ENCODE data around the gene CD3E. TPM values are rescaled to one million over a fixed set of nuclear protein-coding genes. Genes with fewer than 3 reads are reported as not detected.
"Not testable (repeated sequence)": the region's sequence is repeated elsewhere in the genome, so short reads cannot be mapped to it uniquely, and the experiment has no call there.

Gene CD3E
- total RNA-seq, 2 donors from 2014 or later, result 511 to 544 TPM

DNA sequence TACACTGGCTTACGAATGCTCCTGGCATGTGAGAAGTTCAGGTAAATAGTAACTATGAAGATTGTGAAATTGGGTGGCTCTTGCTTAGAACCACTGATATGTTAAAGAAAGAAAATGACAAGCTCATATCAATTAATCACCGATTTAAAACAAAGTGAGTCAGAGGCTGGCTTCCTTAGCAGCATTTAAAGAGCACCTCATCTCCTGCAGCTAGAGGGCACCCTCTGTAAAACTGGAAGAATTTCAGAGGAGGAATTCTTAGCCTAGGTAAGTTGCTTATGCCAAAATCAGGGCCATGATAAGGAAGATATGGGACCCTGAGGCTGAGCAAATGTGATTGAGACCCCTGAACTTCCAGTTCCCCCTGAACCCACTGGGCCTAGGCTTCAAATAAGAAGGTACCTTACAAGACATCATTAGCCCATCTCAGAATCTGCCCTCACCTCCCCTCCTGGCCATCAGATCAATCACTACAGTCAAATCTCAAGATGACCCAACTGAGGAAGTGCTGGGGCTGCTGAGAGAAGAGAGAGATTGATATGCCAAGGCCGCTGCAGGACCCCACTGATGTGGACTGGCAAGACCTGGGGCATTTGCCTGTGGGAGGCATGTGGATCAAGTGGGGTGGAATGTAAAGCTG lies 8.6 kb upstream of the CD3E start:
- peak overlapping the region; percentile 75 for H3K27ac Mint-ChIP-seq

GRCh38 chr11:118301600-118302195 lies 2.8 kb upstream of the CD3E start:
- Mint-ChIP-seq H3K27me3 (no peaks in the 10 kb centered on the region), H3K4me1 (peaks cover 28% of the 10 kb centered on the region), H3K27ac (peak overlapping the region; percentile 100), H3K4me3 (no peak overlapping the region), H3K36me3 (ENCODE audit: low read depth) (peaks cover 7% of the 10 kb centered on the region)
- ATAC-seq (no peak), DNase-seq (no peak)
- H3K9me3 ChIP-seq (ENCODE audit: control insufficient read depth, low read length, poor library complexity, severe bottlenecking), result no peaks in the 10 kb centered on the region

More for the DNA sequence above, 8.6 kb upstream of the CD3E start:
- Mint-ChIP-seq H3K36me3 (ENCODE audit: low read depth) (no peaks in the 10 kb centered on the region), H3K4me1 (peaks cover 18% of the 10 kb centered on the region), H3K4me3 (no peak overlapping the region), H3K27me3 (no peaks in the 10 kb centered on the region)
- ATAC-seq (peak; percentile 85), DNase-seq (no peak)
- no peaks in the 10 kb centered on the region for H3K9me3 ChIP-seq (ENCODE audit: control insufficient read depth, low read length, poor library complexity, severe bottlenecking)

- peak overlapping the region; percentile 100 for H3K27ac Mint-ChIP-seq
- H3K27me3 Mint-ChIP-seq, result no peaks in the 10 kb centered on the region
- peaks cover 47% of the 10 kb centered on the region for H3K4me1 Mint-ChIP-seq
- ATAC-seq (peak; percentile 27), DNase-seq (no peak)
- H3K9me3 ChIP-seq (ENCODE audit: control insufficient read depth, low read length, poor library complexity, severe bottlenecking), result no peaks in the 10 kb centered on the region
- peaks cover 14% of the 10 kb centered on the region for H3K36me3 Mint-ChIP-seq (ENCODE audit: low read depth)
- peak overlapping the region; percentile 100 for H3K4me3 Mint-ChIP-seq
These were observed 333 bp upstream of the CD3E start for GRCh38 chr11:118304227-118304567.

DNA sequence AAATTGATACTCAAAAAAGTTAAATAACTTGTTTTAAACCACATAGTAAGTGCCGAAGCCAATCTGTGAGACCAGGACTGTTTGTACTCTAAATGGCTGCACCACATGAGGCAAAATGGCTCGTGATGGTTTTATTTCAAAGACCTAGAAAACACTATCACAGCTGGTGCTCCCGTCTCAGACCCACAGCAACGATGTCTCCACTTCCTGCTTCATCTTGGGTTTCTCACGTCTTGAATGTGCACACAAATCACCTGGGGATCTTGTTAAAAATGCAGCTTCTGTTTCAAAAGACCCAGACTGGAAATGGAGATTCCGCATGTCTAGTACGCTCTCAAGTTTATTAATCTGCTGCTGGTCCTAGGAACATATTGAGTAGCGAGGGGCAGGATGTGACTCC lies 1.2 kb downstream of the CD3E start:
- peak; percentile 57 for ATAC-seq
- H3K4me3 Mint-ChIP-seq, result peak overlapping the region; percentile 100
- H3K27me3 Mint-ChIP-seq, result no peaks in the 10 kb centered on the region
- DNase-seq, result peak in 1 of 3 donors; percentile 20
- peaks cover 56% of the 10 kb centered on the region for H3K4me1 Mint-ChIP-seq
- peak overlapping the region; percentile 100 for H3K27ac Mint-ChIP-seq
- peaks cover 14% of the 10 kb centered on the region for H3K36me3 Mint-ChIP-seq (ENCODE audit: low read depth)
- H3K9me3 ChIP-seq (ENCODE audit: control insufficient read depth, low read length, poor library complexity, severe bottlenecking), result no peaks in the 10 kb centered on the region

- DNase-seq, result peak in 1 of 3 donors; percentile 25
These were observed 2.0 kb downstream of the CD3E start for GRCh38 chr11:118306556-118306955.

GRCh38 chr11:118308995-118309528 lies 4.5 kb downstream of the CD3E start:
- not testable (repeated sequence) for DNase-seq

More at GRCh38 chr11:118306556-118306955, 2.0 kb downstream of the CD3E start:
- H3K4me1 Mint-ChIP-seq, result peaks cover 59% of the 10 kb centered on the region
- no peaks in the 10 kb centered on the region for H3K9me3 ChIP-seq (ENCODE audit: control insufficient read depth, low read length, poor library complexity, severe bottlenecking)
- peak overlapping the region; percentile 100 for H3K27ac Mint-ChIP-seq
- H3K27me3 Mint-ChIP-seq, result no peaks in the 10 kb centered on the region
- no peak for ATAC-seq
- H3K4me3 Mint-ChIP-seq, result peak overlapping the region; percentile 100
- H3K36me3 Mint-ChIP-seq (ENCODE audit: low read depth), result peaks cover 14% of the 10 kb centered on the region

GRCh38 chr11:118310271-118310670 lies 5.7 kb downstream of the CD3E start:
- H3K9me3 ChIP-seq (ENCODE audit: control insufficient read depth, low read length, poor library complexity, severe bottlenecking), result no peaks in the 10 kb centered on the region
- Mint-ChIP-seq H3K27me3 (no peaks in the 10 kb centered on the region), H3K36me3 (ENCODE audit: low read depth) (peaks cover 17% of the 10 kb centered on the region), H3K4me1 (peaks cover 62% of the 10 kb centered on the region), H3K4me3 (peak overlapping the region; percentile 71), H3K27ac (peak overlapping the region; percentile 88)
- DNase-seq, result no peak
- no peak for ATAC-seq

More at GRCh38 chr11:118308995-118309528, 4.5 kb downstream of the CD3E start:
- Mint-ChIP-seq H3K27ac (peak overlapping the region; percentile 100), H3K4me3 (peak overlapping the region; percentile 64), H3K36me3 (ENCODE audit: low read depth) (peaks cover 21% of the 10 kb centered on the region), H3K4me1 (peaks cover 63% of the 10 kb centered on the region)
- H3K27me3 Mint-ChIP-seq; ATAC-seq; H3K9me3 ChIP-seq (ENCODE audit: control insufficient read depth, low read length, poor library complexity, severe bottlenecking): not testable (repeated sequence)

DNA sequence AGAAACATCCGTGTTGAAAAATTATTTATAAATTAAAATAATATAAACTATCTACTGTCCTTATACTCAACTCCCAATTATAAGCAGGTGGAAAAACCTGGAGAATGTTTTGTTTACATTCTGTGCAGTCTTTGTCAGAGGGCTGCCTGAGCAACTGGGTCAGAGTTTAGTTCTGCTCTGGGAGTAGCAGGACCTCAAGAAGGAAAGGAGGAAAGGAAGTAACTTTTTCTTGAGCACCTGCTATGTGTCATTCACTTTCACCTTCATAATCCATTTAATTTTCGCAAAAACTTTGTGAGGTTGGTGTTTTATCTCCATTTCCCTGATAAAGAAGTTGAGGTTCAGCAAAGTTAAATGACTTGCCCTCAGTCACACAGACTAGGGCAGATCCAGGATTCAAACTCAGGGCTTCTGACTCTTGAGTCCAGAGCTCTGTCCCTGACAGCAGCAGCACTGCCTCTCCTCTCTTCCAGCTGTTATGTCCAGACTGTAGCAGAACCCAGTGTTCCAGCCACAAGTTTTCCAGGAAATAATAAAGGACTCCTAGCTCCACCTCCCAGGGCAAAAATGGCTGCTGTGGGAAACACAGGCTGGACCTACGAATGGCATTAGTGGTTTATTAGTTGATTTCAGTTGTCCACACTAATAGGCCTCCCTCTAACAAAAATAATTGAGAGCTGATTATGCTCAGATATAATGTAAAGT lies 6.4 kb downstream of the CD3E start:
- Mint-ChIP-seq H3K27me3 (no peaks in the 10 kb centered on the region), H3K27ac (peak overlapping the region; percentile 88), H3K4me3 (peak overlapping the region; percentile 39), H3K4me1 (peaks cover 65% of the 10 kb centered on the region), H3K36me3 (ENCODE audit: low read depth) (peaks cover 20% of the 10 kb centered on the region)
- no peak for DNase-seq
- H3K9me3 ChIP-seq (ENCODE audit: control insufficient read depth, low read length, poor library complexity, severe bottlenecking), result no peaks in the 10 kb centered on the region
- no peak for ATAC-seq

- no peak overlapping the region for H3K4me3 Mint-ChIP-seq
These were observed 7.0 kb downstream of the CD3E start for GRCh38 chr11:118311518-118311917.

GRCh38 chr11:118312328-118312727 lies 7.8 kb downstream of the CD3E start:
- ATAC-seq, result no peak
- peaks cover 21% of the 10 kb centered on the region for H3K36me3 Mint-ChIP-seq (ENCODE audit: low read depth)
- peak overlapping the region; percentile 88 for H3K27ac Mint-ChIP-seq
- no peak overlapping the region for H3K4me3 Mint-ChIP-seq
- no peak for DNase-seq
- H3K27me3 Mint-ChIP-seq, result no peaks in the 10 kb centered on the region
- H3K9me3 ChIP-seq (ENCODE audit: control insufficient read depth, low read length, poor library complexity, severe bottlenecking), result no peaks in the 10 kb centered on the region
- peaks cover 68% of the 10 kb centered on the region for H3K4me1 Mint-ChIP-seq

More at GRCh38 chr11:118311518-118311917, 7.0 kb downstream of the CD3E start:
- Mint-ChIP-seq H3K4me1 (peaks cover 68% of the 10 kb centered on the region), H3K36me3 (ENCODE audit: low read depth) (peaks cover 19% of the 10 kb centered on the region), H3K27me3 (no peaks in the 10 kb centered on the region), H3K27ac (peak overlapping the region; percentile 88)
- DNase-seq (no peak), ATAC-seq (no peak)
- no peaks in the 10 kb centered on the region for H3K9me3 ChIP-seq (ENCODE audit: control insufficient read depth, low read length, poor library complexity, severe bottlenecking)

DNA sequence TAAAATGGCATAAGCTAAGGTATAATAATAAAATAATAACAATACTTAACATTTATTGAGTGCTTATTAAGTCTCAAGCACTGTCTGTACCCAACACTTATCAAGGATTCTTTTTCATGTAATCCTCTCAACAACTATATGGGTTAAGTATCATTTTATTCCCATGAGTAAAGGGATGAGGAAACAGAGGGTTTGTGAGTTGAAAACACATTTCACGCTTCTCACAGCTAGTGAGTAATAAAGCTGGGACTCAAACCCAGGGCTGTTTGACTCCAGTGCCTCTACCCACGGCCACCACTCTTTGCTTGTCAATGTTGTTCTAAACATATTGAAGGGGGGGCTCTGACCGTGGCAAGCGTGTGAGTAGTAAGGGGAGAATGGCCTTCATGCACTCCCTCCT lies 8.7 kb downstream of the CD3E start:
- no peak overlapping the region for H3K4me3 Mint-ChIP-seq
- H3K27ac Mint-ChIP-seq, result peak overlapping the region; percentile 88
- H3K27me3 Mint-ChIP-seq, result no peaks in the 10 kb centered on the region
- peaks cover 21% of the 10 kb centered on the region for H3K36me3 Mint-ChIP-seq (ENCODE audit: low read depth)
- peaks cover 68% of the 10 kb centered on the region for H3K4me1 Mint-ChIP-seq
- no peak for ATAC-seq
- DNase-seq, result no peak
- H3K9me3 ChIP-seq (ENCODE audit: control insufficient read depth, low read length, poor library complexity, severe bottlenecking), result no peaks in the 10 kb centered on the region

DNA sequence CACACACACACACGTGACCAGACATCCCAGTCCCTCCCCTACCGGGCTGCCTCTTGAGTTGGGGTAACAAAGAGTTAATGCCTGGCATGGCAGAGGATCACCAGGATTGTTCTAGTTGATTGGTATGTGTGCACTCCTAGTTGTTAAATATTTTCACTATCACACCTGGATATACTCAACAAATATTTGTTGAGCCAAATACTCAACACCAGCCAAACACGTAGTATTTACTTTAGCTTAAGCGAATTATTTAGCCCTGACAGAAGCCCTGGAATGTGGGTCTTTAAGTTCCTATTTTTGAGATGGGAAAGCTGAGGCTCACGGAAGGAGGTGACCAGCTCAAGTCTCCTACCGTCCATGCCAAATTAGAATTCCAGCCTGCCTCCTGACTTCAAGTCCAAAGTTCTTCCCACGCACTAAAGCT lies 10.5 kb downstream of the CD3E start:
- peaks cover 14% of the 10 kb centered on the region for H3K36me3 Mint-ChIP-seq (ENCODE audit: low read depth)
- H3K4me3 Mint-ChIP-seq, result peak overlapping the region; percentile 91
- H3K9me3 ChIP-seq (ENCODE audit: control insufficient read depth, low read length, poor library complexity, severe bottlenecking), result no peaks in the 10 kb centered on the region
- H3K4me1 Mint-ChIP-seq, result peaks cover 66% of the 10 kb centered on the region
- no peak for ATAC-seq
- DNase-seq, result no peak
- no peaks in the 10 kb centered on the region for H3K27me3 Mint-ChIP-seq
- H3K27ac Mint-ChIP-seq, result peak overlapping the region; percentile 95

- H3K27me3 Mint-ChIP-seq, result no peaks in the 10 kb centered on the region
- peaks cover 60% of the 10 kb centered on the region for H3K4me1 Mint-ChIP-seq
- peak overlapping the region; percentile 0 for H3K27ac Mint-ChIP-seq
- DNase-seq, result no peak
- H3K36me3 Mint-ChIP-seq (ENCODE audit: low read depth), result peaks cover 7% of the 10 kb centered on the region
- no peak for ATAC-seq
- H3K4me3 Mint-ChIP-seq, result no peak overlapping the region
- H3K9me3 ChIP-seq (ENCODE audit: control insufficient read depth, low read length, poor library complexity, severe bottlenecking), result no peaks in the 10 kb centered on the region
These were observed 13.6 kb downstream of the CD3E start for GRCh38 chr11:118318124-118318523.

All from T-helper 17 cell (primary cell).